WTC11 (cell line): Measurements from ENCODE around the gene EPGN. TPM values are rescaled to one million over a fixed set of nuclear protein-coding genes. Genes with fewer than 3 reads are reported as not detected.

Experiments used
- ATAC-seq: fragments of 200-7000 bp; cut with Tn5 transposase; 2 replicates; pipeline ENCODE4 v1.10.0; 2021; ENCODE audit warnings: mild to moderate bottlenecking, moderate library complexity
- CTCF ChIA-PET: fragments of 300-600 bp; sonication (Branson Sonifier 250); formaldehyde crosslinking; loops from one replicate; lab custom pipeline; 2021; ENCODE audit warnings: antibody characterized with exemption; lab: Charles Lee
- POLR2A ChIA-PET: fragments of 350-600 bp; sonication (Branson Sonifier 250); formaldehyde crosslinking; loops from one replicate; lab custom pipeline; 2021; ENCODE audit warnings: antibody characterized with exemption; lab: Charles Lee
- DNase-seq: peaks from one replicate; pipeline ENCODE4 v3.0.0; 2021; ENCODE audit warnings: low spot score
- H3K27ac Mint-ChIP-seq: 2 replicates; pipeline ENCODE4 v1.8.0; 2021; ENCODE audit warnings: mixed read lengths
- H3K27me3 Mint-ChIP-seq: 2 replicates; pipeline ENCODE4 v1.8.0; 2021; ENCODE audit warnings: low read depth, mild to moderate bottlenecking, moderate library complexity, mixed read lengths
- H3K36me3 Mint-ChIP-seq: 2 replicates; pipeline ENCODE4 v1.8.0; 2021; ENCODE audit warnings: mixed read lengths
- H3K4me1 Mint-ChIP-seq: 2 replicates; pipeline ENCODE4 v1.8.0; 2022; ENCODE audit warnings: mixed read lengths
- H3K4me3 Mint-ChIP-seq: 2 replicates; pipeline ENCODE4 v1.8.0; 2021; ENCODE audit warnings: mild to moderate bottlenecking, moderate library complexity, mixed read lengths
- H3K9me3 Mint-ChIP-seq: 2 replicates; pipeline ENCODE4 v1.8.0; 2021; ENCODE audit warnings: mixed read lengths
- CBFB ChIP-seq: sonication (generic); formaldehyde crosslinking; IDR thresholded peaks from 2 replicates; pipeline ENCODE4 v1.8.1; 2022; ENCODE audit warnings: mild to moderate bottlenecking, low read depth, missing genetic modification reagents
- ELF4 ChIP-seq: sonication (generic); formaldehyde crosslinking; IDR thresholded peaks from 2 replicates; pipeline ENCODE4 v1.8.1; 2022; ENCODE audit warnings: low read depth, mild to moderate bottlenecking, moderate library complexity, missing genetic modification reagents
- EMX1 ChIP-seq: fragments of 250-450 bp; sonication (Bioruptor Pico); IDR thresholded peaks from 2 replicates; pipeline ENCODE4 v1.8.0; 2021; ENCODE audit warnings: mild to moderate bottlenecking
- ETV6 ChIP-seq: sonication (generic); formaldehyde crosslinking; IDR thresholded peaks from 2 replicates; pipeline ENCODE4 v1.8.1; 2022; ENCODE audit warnings: mild to moderate bottlenecking, missing genetic modification reagents
- GABPB1 ChIP-seq: sonication (generic); formaldehyde crosslinking; IDR thresholded peaks from 2 replicates; pipeline ENCODE4 v1.8.1; 2023; ENCODE audit warnings: mild to moderate bottlenecking, missing genetic modification reagents
- HMGA2 ChIP-seq: fragments of 250-450 bp; sonication (Bioruptor Pico); IDR thresholded peaks from 2 replicates; pipeline ENCODE4 v1.4.0; 2021; ENCODE audit warnings: mild to moderate bottlenecking, moderate library complexity
- JAZF1 ChIP-seq: fragments of 250-450 bp; sonication (Bioruptor Pico); IDR thresholded peaks from 2 replicates; pipeline ENCODE4 v1.9.0; 2021; ENCODE audit warnings: moderate library complexity, mild to moderate bottlenecking, inconsistent platforms
- KAT7 ChIP-seq: sonication (generic); formaldehyde crosslinking; IDR thresholded peaks from 2 replicates; pipeline ENCODE4 v1.8.1; 2023; ENCODE audit warnings: missing genetic modification reagents, mild to moderate bottlenecking, borderline replicate concordance
- MXD4 ChIP-seq: fragments of 250-450 bp; sonication (Bioruptor Pico); IDR thresholded peaks from 2 replicates; pipeline ENCODE4 v1.8.0; 2021; ENCODE audit warnings: mild to moderate bottlenecking, moderate library complexity, borderline replicate concordance
- NFYB ChIP-seq: sonication (generic); formaldehyde crosslinking; conservative IDR thresholded peaks from 2 replicates; pipeline ENCODE4 v1.8.0; 2022; ENCODE audit warnings: low read depth, missing genetic modification reagents
- NR2C2 ChIP-seq: sonication (generic); formaldehyde crosslinking; IDR thresholded peaks from 2 replicates; pipeline ENCODE4 v1.8.0; 2022; ENCODE audit warnings: mild to moderate bottlenecking, missing genetic modification reagents
- OVOL2 ChIP-seq: fragments of 250-450 bp; sonication (Bioruptor Pico); IDR thresholded peaks from 2 replicates; pipeline ENCODE4 v1.9.0; 2021; ENCODE audit warnings: mild to moderate bottlenecking, borderline replicate concordance
- PRDM15 ChIP-seq: sonication (generic); formaldehyde crosslinking; IDR thresholded peaks from 2 replicates; pipeline ENCODE4 v1.8.0; 2022; ENCODE audit warnings: missing genetic modification reagents
- SP1 ChIP-seq: sonication (generic); formaldehyde crosslinking; conservative IDR thresholded peaks from 2 replicates; pipeline ENCODE4 v1.8.1; 2022; ENCODE audit warnings: missing genetic modification reagents
- USF1 ChIP-seq: sonication (generic); formaldehyde crosslinking; IDR thresholded peaks from 2 replicates; pipeline ENCODE4 v1.8.0; 2022; ENCODE audit warnings: mild to moderate bottlenecking, missing genetic modification reagents
- ZBTB21 ChIP-seq: sonication (generic); formaldehyde crosslinking; IDR thresholded peaks from 2 replicates; pipeline ENCODE4 v1.8.1; 2023; ENCODE audit warnings: mild to moderate bottlenecking, missing genetic modification reagents, borderline replicate concordance
- ZNF121 ChIP-seq: sonication (generic); formaldehyde crosslinking; IDR thresholded peaks from 2 replicates; pipeline ENCODE4 v1.8.0; 2023; ENCODE audit warnings: missing genetic modification reagents
- ZNF263 ChIP-seq: sonication (generic); formaldehyde crosslinking; IDR thresholded peaks from 2 replicates; pipeline ENCODE4 v1.8.1; 2022; ENCODE audit warnings: low read depth, mild to moderate bottlenecking, moderate library complexity, missing genetic modification reagents
- ZNF281 ChIP-seq: sonication (generic); formaldehyde crosslinking; IDR thresholded peaks from 2 replicates; pipeline ENCODE4 v1.8.0; 2023; ENCODE audit warnings: mild to moderate bottlenecking, missing genetic modification reagents
- ZNF416 ChIP-seq: fragments of 250-450 bp; sonication (Bioruptor Pico); IDR thresholded peaks from 2 replicates; pipeline ENCODE4 v1.9.0; 2021; ENCODE audit warnings: mild to moderate bottlenecking, inconsistent platforms
- ZNF423 ChIP-seq: fragments of 250-450 bp; sonication (Bioruptor Pico); IDR thresholded peaks from 2 replicates; pipeline ENCODE4 v2.1.2; 2022; ENCODE audit warnings: mild to moderate bottlenecking, moderate library complexity
- ZSCAN18 ChIP-seq: fragments of 250-450 bp; sonication (Bioruptor Pico); IDR thresholded peaks from 2 replicates; pipeline ENCODE4 v2.1.2; 2022; ENCODE audit warnings: mild to moderate bottlenecking, moderate library complexity
- total RNA-seq: library from RNA; stranded (reverse); gene quantifications from 3 replicates; pipeline ENCODE4 v1.2.3, GENCODE V29; 2021
- TF ChIP-seq, protein P1 (sequence below): sonication (generic); formaldehyde crosslinking; IDR thresholded peaks from 2 replicates; pipeline ENCODE4 v1.8.0; 2022; ENCODE audit warnings: mild to moderate bottlenecking, missing genetic modification reagents

EPGN gene
- total RNA-seq, 1 experiment from 2014 or later, result not detected

DNA sequence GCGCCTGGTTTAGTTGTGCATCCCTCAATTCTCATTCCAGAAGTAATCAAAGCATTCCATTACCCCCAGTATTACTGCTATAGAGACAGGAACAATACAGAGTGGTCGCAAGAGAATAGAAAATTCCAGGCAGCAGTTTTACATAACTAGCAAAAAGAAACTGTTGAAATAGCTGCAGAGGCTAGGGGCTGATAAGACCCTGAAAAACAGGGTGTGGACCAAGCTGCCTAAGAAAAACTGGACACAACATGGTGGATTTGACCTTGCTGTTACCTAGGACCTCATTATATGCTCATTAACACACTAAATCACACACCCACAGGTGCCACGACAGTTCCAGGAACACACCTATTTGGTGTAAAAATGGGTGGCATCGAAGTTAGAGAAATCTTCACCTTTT, 15.4 kb downstream of the EPGN start:
- Mint-ChIP-seq H3K4me3 (no peak overlapping the region), H3K9me3 (no peaks in the 10 kb centered on the region), H3K36me3 (no peaks in the 10 kb centered on the region), H3K27me3 (no peaks in the 10 kb centered on the region), H3K4me1 (peaks cover 18% of the 10 kb centered on the region), H3K27ac (no peak overlapping the region)
- ChIA-PET POLR2A (no interaction called here), CTCF (interaction anchor here (0.7 to 1.1 kb wide), 3 partner anchors 95 to 348 kb away, joined by 3 to 5 read pairs (median 3); no protein-coding TSS in a partner anchor)
- no peak for DNase-seq
- no peak for ATAC-seq
- TF ChIP-seq EMX1 (CRISPR knock-in tag) (no peak), HMGA2 (CRISPR knock-in tag) (no peak), ELF4 (no peak), ZNF263 (CRISPR knock-in tag) (no peak), ZSCAN18 (CRISPR knock-in tag) (no peak), PRDM15 (CRISPR knock-in tag) (no peak), MXD4 (no peak), CBFB (CRISPR knock-in tag) (no peak), ZNF281 (CRISPR knock-in tag) (no peak), ZNF416 (CRISPR knock-in tag) (no peak), SP1 (CRISPR knock-in tag) (no peak), ZBTB21 (CRISPR knock-in tag) (no peak), JAZF1 (CRISPR knock-in tag) (no peak), ETV6 (CRISPR knock-in tag) (no peak), ZNF423 (no peak), GABPB1 (CRISPR knock-in tag) (no peak)
- TF ChIP-seq, protein P1, sequence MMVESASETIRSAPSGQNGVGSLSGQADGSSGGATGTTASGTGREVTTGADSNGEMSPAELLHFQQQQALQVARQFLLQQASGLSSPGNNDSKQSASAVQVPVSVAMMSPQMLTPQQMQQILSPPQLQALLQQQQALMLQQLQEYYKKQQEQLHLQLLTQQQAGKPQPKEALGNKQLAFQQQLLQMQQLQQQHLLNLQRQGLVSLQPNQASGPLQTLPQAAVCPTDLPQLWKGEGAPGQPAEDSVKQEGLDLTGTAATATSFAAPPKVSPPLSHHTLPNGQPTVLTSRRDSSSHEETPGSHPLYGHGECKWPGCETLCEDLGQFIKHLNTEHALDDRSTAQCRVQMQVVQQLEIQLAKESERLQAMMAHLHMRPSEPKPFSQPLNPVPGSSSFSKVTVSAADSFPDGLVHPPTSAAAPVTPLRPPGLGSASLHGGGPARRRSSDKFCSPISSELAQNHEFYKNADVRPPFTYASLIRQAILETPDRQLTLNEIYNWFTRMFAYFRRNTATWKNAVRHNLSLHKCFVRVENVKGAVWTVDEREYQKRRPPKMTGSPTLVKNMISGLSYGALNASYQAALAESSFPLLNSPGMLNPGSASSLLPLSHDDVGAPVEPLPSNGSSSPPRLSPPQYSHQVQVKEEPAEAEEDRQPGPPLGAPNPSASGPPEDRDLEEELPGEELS (CRISPR knock-in tag), result no peak

- ATAC-seq, result no peak
- H3K27me3 Mint-ChIP-seq, result no peaks in the 10 kb centered on the region
- POLR2A ChIA-PET, result no interaction called here
- TF ChIP-seq ZNF423, result no peak
- TF ChIP-seq NR2C2 (CRISPR knock-in tag), result no peak
- TF ChIP-seq EMX1 (CRISPR knock-in tag), result no peak
- TF ChIP-seq OVOL2 (CRISPR knock-in tag), result no peak
- no peak for TF ChIP-seq USF1 (CRISPR knock-in tag)
- TF ChIP-seq KAT7, result no peak
- no peak for TF ChIP-seq JAZF1 (CRISPR knock-in tag)
- TF ChIP-seq ZNF121, result no peak
- TF ChIP-seq ZSCAN18 (CRISPR knock-in tag), result no peak
- TF ChIP-seq NFYB (CRISPR knock-in tag), result no peak
These were observed 16.0 kb downstream of the EPGN start for GRCh38 chr4:74324262-74324661.

More at GRCh38 chr4:74324262-74324661, 16.0 kb downstream of the EPGN start:
- CTCF ChIA-PET, result interaction anchor here (1.0 to 1.1 kb wide), 2 partner anchors 95 to 347 kb away, joined by 3 to 5 read pairs; no protein-coding TSS in a partner anchor
- Mint-ChIP-seq H3K36me3 (no peaks in the 10 kb centered on the region), H3K4me3 (no peak overlapping the region), H3K27ac (no peak overlapping the region), H3K9me3 (no peaks in the 10 kb centered on the region), H3K4me1 (peaks cover 18% of the 10 kb centered on the region)
- DNase-seq, result no peak
